ENCODE measurements around the gene TMEM248. TPM values are rescaled to one million over a fixed set of nuclear protein-coding genes. Genes with fewer than 3 reads are reported as not detected.
A peak's percentile ranks its signal among the peaks of the same experiment; 100 is the strongest.

The TMEM248 gene
- total RNA-seq, 1 experiment from 2014 or later: 60.4 TPM

DNA sequence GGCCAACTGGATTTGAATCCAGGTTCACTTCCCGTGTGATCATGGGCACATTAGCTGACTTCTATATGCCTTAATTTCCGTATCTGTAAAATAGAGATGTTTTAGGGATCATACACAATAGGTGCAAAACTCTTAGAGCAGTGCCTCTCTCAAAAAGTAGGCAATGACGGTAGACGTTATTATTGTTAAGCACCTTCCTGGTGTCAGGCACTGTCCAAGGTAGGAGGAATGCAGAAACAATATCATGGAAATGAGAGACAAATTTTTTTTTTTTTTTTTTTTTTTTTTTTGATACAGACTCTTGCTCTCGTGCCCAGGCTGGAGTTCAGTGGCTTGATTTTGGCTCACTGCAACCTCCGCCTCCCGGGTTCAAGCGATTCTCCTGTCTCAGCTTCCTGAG lies 8.1 kb downstream of the TMEM248 start (continued):
- TF ChIP-seq, protein P1, sequence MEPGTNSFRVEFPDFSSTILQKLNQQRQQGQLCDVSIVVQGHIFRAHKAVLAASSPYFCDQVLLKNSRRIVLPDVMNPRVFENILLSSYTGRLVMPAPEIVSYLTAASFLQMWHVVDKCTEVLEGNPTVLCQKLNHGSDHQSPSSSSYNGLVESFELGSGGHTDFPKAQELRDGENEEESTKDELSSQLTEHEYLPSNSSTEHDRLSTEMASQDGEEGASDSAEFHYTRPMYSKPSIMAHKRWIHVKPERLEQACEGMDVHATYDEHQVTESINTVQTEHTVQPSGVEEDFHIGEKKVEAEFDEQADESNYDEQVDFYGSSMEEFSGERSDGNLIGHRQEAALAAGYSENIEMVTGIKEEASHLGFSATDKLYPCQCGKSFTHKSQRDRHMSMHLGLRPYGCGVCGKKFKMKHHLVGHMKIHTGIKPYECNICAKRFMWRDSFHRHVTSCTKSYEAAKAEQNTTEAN (CRISPR knock-in tag; IDR thresholded peaks at IDR 0.05): no peak
- TF ChIP-seq, protein P2, sequence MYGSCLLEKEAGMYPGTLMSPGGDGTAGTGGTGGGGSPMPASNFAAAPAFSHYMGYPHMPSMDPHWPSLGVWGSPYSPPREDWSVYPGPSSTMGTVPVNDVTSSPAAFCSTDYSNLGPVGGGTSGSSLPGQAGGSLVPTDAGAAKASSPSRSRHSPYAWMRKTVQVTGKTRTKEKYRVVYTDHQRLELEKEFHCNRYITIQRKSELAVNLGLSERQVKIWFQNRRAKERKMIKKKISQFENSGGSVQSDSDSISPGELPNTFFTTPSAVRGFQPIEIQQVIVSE (CRISPR knock-in tag; IDR thresholded peaks at IDR 0.05; ENCODE audit: borderline replicate concordance): no peak

DNA sequence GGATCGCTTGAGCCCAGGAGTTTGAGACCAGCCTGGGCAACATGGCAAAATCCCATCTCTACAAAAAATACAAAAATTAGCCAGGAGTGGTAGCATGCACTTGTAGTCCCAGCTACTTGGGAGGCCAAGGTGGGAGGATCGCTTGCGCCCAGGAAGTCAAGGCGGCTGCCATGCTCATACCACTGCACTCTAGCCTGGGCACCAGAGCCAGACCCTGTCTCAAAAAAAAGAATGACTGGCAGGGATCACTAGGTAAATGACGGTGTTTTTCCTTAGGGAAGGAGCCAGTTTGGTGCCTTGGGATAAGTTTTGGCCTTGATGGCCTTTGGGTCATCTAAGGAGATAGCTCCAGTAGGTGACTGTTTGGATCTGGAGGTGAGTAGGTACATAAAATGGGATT lies 8.9 kb downstream of the TMEM248 start:
- POLR2A ChIA-PET: interaction anchor here (1.0 to 1.1 kb wide), 3 partner anchors 10 to 85 kb away, joined by 3 to 8 read pairs (median 4); no protein-coding TSS in a partner anchor

DNA sequence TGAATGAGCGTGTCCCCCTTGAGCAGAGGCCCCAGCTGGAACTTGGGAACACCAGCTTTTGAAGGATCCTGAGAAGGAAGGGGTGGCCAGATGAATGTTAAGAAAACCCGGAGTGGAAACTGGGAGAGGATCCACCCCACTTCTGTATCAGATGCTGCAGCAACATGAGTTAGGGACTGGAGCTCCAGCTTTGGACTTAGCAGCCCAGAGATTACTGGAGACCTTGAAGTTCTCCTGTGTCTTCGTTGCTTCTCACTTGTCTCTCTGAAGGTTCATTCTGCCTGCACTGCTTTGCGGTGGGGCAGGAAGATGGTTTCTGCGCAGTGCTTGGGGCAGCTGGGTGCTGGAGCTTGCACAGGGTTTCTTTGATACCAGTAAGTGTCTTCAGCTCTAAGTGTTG lies 9.3 kb downstream of the TMEM248 start:
- Mint-ChIP-seq H3K36me3 (peaks cover 4% of the 10 kb centered on the region), H3K9me3 (no peaks in the 10 kb centered on the region), H3K27ac (peak overlapping the region; percentile 69; the same call in 1 of the 2 replicates), H3K4me1 (peaks cover 24% of the 10 kb centered on the region), H3K4me3 (peak overlapping the region; percentile 55), H3K27me3 (ENCODE audit: low read depth) (no peaks in the 10 kb centered on the region)
- TF ChIP-seq NR2C2 (CRISPR knock-in tag; IDR thresholded peaks at IDR 0.05): no peak
- TF ChIP-seq SP1 (CRISPR knock-in tag; conservative IDR thresholded peaks at IDR 0.05): peak; percentile 32; the same call in 1 of the 2 replicates
- TF ChIP-seq ZNF317 (CRISPR knock-in tag; IDR thresholded peaks at IDR 0.05; ENCODE audit: borderline replicate concordance, low read depth): no peak
- TF ChIP-seq, protein P3, sequence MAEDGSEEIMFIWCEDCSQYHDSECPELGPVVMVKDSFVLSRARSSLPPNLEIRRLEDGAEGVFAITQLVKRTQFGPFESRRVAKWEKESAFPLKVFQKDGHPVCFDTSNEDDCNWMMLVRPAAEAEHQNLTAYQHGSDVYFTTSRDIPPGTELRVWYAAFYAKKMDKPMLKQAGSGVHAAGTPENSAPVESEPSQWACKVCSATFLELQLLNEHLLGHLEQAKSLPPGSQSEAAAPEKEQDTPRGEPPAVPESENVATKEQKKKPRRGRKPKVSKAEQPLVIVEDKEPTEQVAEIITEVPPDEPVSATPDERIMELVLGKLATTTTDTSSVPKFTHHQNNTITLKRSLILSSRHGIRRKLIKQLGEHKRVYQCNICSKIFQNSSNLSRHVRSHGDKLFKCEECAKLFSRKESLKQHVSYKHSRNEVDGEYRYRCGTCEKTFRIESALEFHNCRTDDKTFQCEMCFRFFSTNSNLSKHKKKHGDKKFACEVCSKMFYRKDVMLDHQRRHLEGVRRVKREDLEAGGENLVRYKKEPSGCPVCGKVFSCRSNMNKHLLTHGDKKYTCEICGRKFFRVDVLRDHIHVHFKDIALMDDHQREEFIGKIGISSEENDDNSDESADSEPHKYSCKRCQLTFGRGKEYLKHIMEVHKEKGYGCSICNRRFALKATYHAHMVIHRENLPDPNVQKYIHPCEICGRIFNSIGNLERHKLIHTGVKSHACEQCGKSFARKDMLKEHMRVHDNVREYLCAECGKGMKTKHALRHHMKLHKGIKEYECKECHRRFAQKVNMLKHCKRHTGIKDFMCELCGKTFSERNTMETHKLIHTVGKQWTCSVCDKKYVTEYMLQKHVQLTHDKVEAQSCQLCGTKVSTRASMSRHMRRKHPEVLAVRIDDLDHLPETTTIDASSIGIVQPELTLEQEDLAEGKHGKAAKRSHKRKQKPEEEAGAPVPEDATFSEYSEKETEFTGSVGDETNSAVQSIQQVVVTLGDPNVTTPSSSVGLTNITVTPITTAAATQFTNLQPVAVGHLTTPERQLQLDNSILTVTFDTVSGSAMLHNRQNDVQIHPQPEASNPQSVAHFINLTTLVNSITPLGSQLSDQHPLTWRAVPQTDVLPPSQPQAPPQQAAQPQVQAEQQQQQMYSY (CRISPR knock-in tag; IDR thresholded peaks at IDR 0.05): peak; percentile 100
- TF ChIP-seq EMX1 (CRISPR knock-in tag; IDR thresholded peaks at IDR 0.05): no peak
- POLR2A ChIA-PET: interaction anchor here (1.0 to 1.1 kb wide), 3 partner anchors 10 to 85 kb away, joined by 3 to 8 read pairs (median 4); no protein-coding TSS in a partner anchor
- CTCF ChIA-PET: interaction anchor here (0.6 to 3.3 kb wide), 3 partner anchors 14 to 86 kb away, joined by 3 to 22 read pairs (median 5); no protein-coding TSS in a partner anchor
- ATAC-seq: peak; percentile 97
- DNase-seq (ENCODE audit: low spot score): peak; percentile 63

More for the DNA sequence above, 8.9 kb downstream of the TMEM248 start:
- TF ChIP-seq ZNF121 (CRISPR knock-in tag; IDR thresholded peaks at IDR 0.05): peak; percentile 52; the same call in 1 of the 2 replicates
- TF ChIP-seq, protein P4, sequence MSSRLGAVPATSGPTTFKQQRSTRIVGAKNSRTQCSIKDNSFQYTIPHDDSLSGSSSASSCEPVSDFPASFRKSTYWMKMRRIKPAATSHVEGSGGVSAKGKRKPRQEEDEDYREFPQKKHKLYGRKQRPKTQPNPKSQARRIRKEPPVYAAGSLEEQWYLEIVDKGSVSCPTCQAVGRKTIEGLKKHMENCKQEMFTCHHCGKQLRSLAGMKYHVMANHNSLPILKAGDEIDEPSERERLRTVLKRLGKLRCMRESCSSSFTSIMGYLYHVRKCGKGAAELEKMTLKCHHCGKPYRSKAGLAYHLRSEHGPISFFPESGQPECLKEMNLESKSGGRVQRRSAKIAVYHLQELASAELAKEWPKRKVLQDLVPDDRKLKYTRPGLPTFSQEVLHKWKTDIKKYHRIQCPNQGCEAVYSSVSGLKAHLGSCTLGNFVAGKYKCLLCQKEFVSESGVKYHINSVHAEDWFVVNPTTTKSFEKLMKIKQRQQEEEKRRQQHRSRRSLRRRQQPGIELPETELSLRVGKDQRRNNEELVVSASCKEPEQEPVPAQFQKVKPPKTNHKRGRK (CRISPR knock-in tag; IDR thresholded peaks at IDR 0.05; ENCODE audit: borderline replicate concordance): no peak
- Mint-ChIP-seq H3K4me1 (peaks cover 24% of the 10 kb centered on the region), H3K36me3 (peaks cover 4% of the 10 kb centered on the region), H3K27ac (peak overlapping the region; percentile 69), H3K9me3 (no peaks in the 10 kb centered on the region), H3K27me3 (ENCODE audit: low read depth) (no peaks in the 10 kb centered on the region), H3K4me3 (peak overlapping the region; percentile 25; the same call in 1 of the 2 replicates)
- no peak for ATAC-seq
- CTCF ChIA-PET: interaction anchor here (0.6 to 3.3 kb wide), 3 partner anchors 14 to 86 kb away, joined by 3 to 22 read pairs (median 5); no protein-coding TSS in a partner anchor
- no peak for DNase-seq (ENCODE audit: low spot score)

DNA sequence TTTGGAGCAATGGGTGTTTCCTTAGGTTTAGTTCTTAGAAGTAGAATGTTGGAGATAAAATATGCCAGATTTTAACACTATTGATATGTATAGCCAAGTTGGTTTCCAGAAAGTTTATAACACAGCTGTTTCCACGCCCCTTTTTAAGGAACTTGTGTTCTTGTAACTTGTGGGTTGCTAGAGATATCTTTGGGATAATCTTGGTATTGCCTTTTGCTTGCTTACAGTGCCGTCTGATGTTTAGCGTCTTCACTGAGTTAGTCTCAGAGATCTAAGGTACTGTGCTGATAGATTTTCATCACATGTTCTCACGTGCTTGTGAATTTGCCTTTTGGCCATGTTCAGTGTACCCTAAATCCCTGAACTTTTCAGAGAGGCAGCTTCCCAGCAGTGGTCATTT lies 12.4 kb downstream of the TMEM248 start:
- TF ChIP-seq MYBL2 (CRISPR knock-in tag; IDR thresholded peaks at IDR 0.05): no peak
- TF ChIP-seq, protein P5, sequence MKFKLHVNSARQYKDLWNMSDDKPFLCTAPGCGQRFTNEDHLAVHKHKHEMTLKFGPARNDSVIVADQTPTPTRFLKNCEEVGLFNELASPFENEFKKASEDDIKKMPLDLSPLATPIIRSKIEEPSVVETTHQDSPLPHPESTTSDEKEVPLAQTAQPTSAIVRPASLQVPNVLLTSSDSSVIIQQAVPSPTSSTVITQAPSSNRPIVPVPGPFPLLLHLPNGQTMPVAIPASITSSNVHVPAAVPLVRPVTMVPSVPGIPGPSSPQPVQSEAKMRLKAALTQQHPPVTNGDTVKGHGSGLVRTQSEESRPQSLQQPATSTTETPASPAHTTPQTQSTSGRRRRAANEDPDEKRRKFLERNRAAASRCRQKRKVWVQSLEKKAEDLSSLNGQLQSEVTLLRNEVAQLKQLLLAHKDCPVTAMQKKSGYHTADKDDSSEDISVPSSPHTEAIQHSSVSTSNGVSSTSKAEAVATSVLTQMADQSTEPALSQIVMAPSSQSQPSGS (CRISPR knock-in tag; IDR thresholded peaks at IDR 0.05; ENCODE audit: borderline replicate concordance, low read depth): no peak
- TF ChIP-seq SP1 (CRISPR knock-in tag; conservative IDR thresholded peaks at IDR 0.05): no peak
- TF ChIP-seq CBFB (CRISPR knock-in tag; IDR thresholded peaks at IDR 0.05; ENCODE audit: low read depth): no peak
- no peak for TF ChIP-seq TCF7 (CRISPR knock-in tag; IDR thresholded peaks at IDR 0.05; ENCODE audit: low read depth)
- TF ChIP-seq, protein P4 (CRISPR knock-in tag; IDR thresholded peaks at IDR 0.05; ENCODE audit: borderline replicate concordance): no peak
- TF ChIP-seq, protein P6, sequence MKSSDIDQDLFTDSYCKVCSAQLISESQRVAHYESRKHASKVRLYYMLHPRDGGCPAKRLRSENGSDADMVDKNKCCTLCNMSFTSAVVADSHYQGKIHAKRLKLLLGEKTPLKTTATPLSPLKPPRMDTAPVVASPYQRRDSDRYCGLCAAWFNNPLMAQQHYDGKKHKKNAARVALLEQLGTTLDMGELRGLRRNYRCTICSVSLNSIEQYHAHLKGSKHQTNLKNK (CRISPR knock-in tag; IDR thresholded peaks at IDR 0.05): no peak
- TF ChIP-seq FOXP1 (CRISPR knock-in tag; IDR thresholded peaks at IDR 0.05; ENCODE audit: borderline replicate concordance): no peak
- no peak for TF ChIP-seq TEAD1 (CRISPR knock-in tag; IDR thresholded peaks at IDR 0.05)
- no peak for TF ChIP-seq ZNF232 (CRISPR knock-in tag; IDR thresholded peaks at IDR 0.05)
- Mint-ChIP-seq H3K27ac (peak overlapping the region; percentile 75), H3K9me3 (no peaks in the 10 kb centered on the region), H3K4me1 (peaks cover 24% of the 10 kb centered on the region), H3K4me3 (no peak overlapping the region), H3K27me3 (ENCODE audit: low read depth) (no peaks in the 10 kb centered on the region), H3K36me3 (peaks cover 5% of the 10 kb centered on the region; the same call in 1 of the 2 replicates)
- ATAC-seq: no peak
- CTCF ChIA-PET: no interaction called here
- POLR2A ChIA-PET: interaction anchor here (0.5 to 0.7 kb wide), 2 partner anchors 50 to 88 kb away, joined by 4 to 5 read pairs; no protein-coding TSS in a partner anchor
- DNase-seq (ENCODE audit: low spot score): no peak
